HEK293 (cell line): ENCODE measurements around the gene SYTL3.

Source experiments
- CTCF ChIA-PET: fragments of 350-600 bp; formaldehyde crosslinking; extraction: SDS; loops from one replicate; lab custom pipeline; 2021; ENCODE audit warnings: antibody characterized with exemption; lab: Yijun Ruan, JAX
- POLR2A ChIA-PET: fragments of 300-600 bp; formaldehyde crosslinking; extraction: SDS; loops from one replicate; lab custom pipeline; 2020; ENCODE audit warnings: antibody characterized with exemption, inconsistent platforms; lab: Yijun Ruan, JAX
- H3K27ac ChIP-seq: fragments of 200-500 bp; sonication (Bioruptor generic); 2 replicates; pipeline ENCODE4 v1.5.1; 2014; ENCODE audit warnings: low read depth, low read length, control low read depth, inconsistent platforms; ENCODE audit errors: extremely low read depth
- H3K36me3 ChIP-seq, 2 experiments: fragments of 200-500 bp in 1 of 2; sonication (Bioruptor generic) in 1 of 2; 1 replicate in 1 of 2; 2 replicates in 1 of 2; pipeline ENCODE4 v1.5.1; 2014 to 2017; ENCODE audit warnings: inconsistent platforms in 2 of 2, low read length in 2 of 2; ENCODE audit not compliant: control insufficient read depth in 2 of 2, insufficient read depth in 1 of 2
- H3K4me1 ChIP-seq: fragments of 200-500 bp; sonication (Bioruptor generic); 2 replicates; pipeline ENCODE4 v1.5.1; 2014; ENCODE audit warnings: mild to moderate bottlenecking, low read length, inconsistent platforms; ENCODE audit not compliant: control insufficient read depth, insufficient read depth
- H3K4me3 ChIP-seq: 2 replicates; pipeline ENCODE4 v1.5.1; 2011; ENCODE audit warnings: low read depth, mild to moderate bottlenecking, control low read depth, low read length, moderate library complexity
- H3K9me3 ChIP-seq: fragments of 200-500 bp; sonication (Bioruptor generic); 2 replicates; pipeline ENCODE4 v1.5.1; 2014; ENCODE audit warnings: low read depth, low read length, inconsistent platforms; ENCODE audit not compliant: control insufficient read depth, insufficient read depth
- AEBP2 ChIP-seq: fragments of 450-650 bp; formaldehyde crosslinking; IDR thresholded peaks from 2 replicates; pipeline ENCODE4 v1.5.1; 2016; ENCODE audit warnings: missing biosample characterization, missing genetic modification characterization, borderline replicate concordance
- HIC1 ChIP-seq: fragments of 450-650 bp; formaldehyde crosslinking; IDR thresholded peaks from 2 replicates; pipeline ENCODE4 v1.5.1; 2016; ENCODE audit warnings: missing biosample characterization, missing genetic modification characterization
- KLF17 ChIP-seq: fragments of 450-650 bp; formaldehyde crosslinking; IDR thresholded peaks from 2 replicates; pipeline ENCODE4 v1.5.1; 2016; ENCODE audit warnings: missing biosample characterization, missing genetic modification characterization
- MZF1 ChIP-seq: fragments of 450-650 bp; formaldehyde crosslinking; IDR thresholded peaks from 2 replicates; pipeline ENCODE4 v1.5.1; 2017; ENCODE audit warnings: missing biosample characterization, missing genetic modification characterization, borderline replicate concordance
- OVOL3 ChIP-seq: fragments of 450-650 bp; formaldehyde crosslinking; IDR thresholded peaks from 2 replicates; pipeline ENCODE4 v1.5.1; 2016; ENCODE audit warnings: missing biosample characterization, missing genetic modification characterization
- YY2 ChIP-seq: fragments of 450-650 bp; formaldehyde crosslinking; IDR thresholded peaks from 2 replicates; pipeline ENCODE4 v1.5.1; 2016; ENCODE audit warnings: missing biosample characterization, missing genetic modification characterization
- ZEB2 ChIP-seq: fragments of 450-650 bp; formaldehyde crosslinking; IDR thresholded peaks from 2 replicates; pipeline ENCODE4 v1.5.1; 2016; ENCODE audit warnings: missing biosample characterization, missing genetic modification characterization
- ZFHX2 ChIP-seq: fragments of 450-650 bp; formaldehyde crosslinking; conservative IDR thresholded peaks from 2 replicates; pipeline ENCODE4 v1.5.1; 2016; ENCODE audit warnings: missing biosample characterization, missing genetic modification characterization
- ZNF18 ChIP-seq: fragments of 450-650 bp; formaldehyde crosslinking; IDR thresholded peaks from 2 replicates; pipeline ENCODE4 v1.5.1; 2016; ENCODE audit warnings: missing biosample characterization, missing genetic modification characterization
- ZNF341 ChIP-seq: fragments of 450-650 bp; formaldehyde crosslinking; IDR thresholded peaks from 2 replicates; pipeline ENCODE4; 2016; ENCODE audit warnings: low read depth, missing biosample characterization, missing genetic modification characterization
- ZNF354C ChIP-seq: fragments of 450-650 bp; formaldehyde crosslinking; IDR thresholded peaks from 2 replicates; pipeline ENCODE4 v1.5.1; 2016; ENCODE audit warnings: missing biosample characterization, missing genetic modification characterization, low read depth, borderline replicate concordance
- ZNF48 ChIP-seq: fragments of 450-650 bp; formaldehyde crosslinking; IDR thresholded peaks from 2 replicates; pipeline ENCODE4 v1.5.1; 2016; ENCODE audit warnings: missing biosample characterization, missing genetic modification characterization
- ZNF488 ChIP-seq: fragments of 450-650 bp; formaldehyde crosslinking; IDR thresholded peaks from 2 replicates; pipeline ENCODE4 v1.5.1; 2016; ENCODE audit warnings: missing biosample characterization, missing genetic modification characterization
- ZNF518A ChIP-seq: fragments of 450-650 bp; formaldehyde crosslinking; conservative IDR thresholded peaks from 2 replicates; pipeline ENCODE4 v1.5.1; 2016; ENCODE audit warnings: low read depth, missing biosample characterization, missing genetic modification characterization
- ZNF701 ChIP-seq: fragments of 450-650 bp; formaldehyde crosslinking; IDR thresholded peaks from 2 replicates; pipeline ENCODE4 v1.5.1; 2016; ENCODE audit warnings: missing biosample characterization, missing genetic modification characterization
- ZNF707 ChIP-seq: fragments of 450-650 bp; formaldehyde crosslinking; IDR thresholded peaks from 2 replicates; pipeline ENCODE4 v1.5.1; 2016; ENCODE audit warnings: missing biosample characterization, missing genetic modification characterization
- ZNF768 ChIP-seq: fragments of 450-650 bp; formaldehyde crosslinking; IDR thresholded peaks from 2 replicates; pipeline ENCODE4 v1.5.1; 2018; ENCODE audit warnings: missing biosample characterization, mild to moderate bottlenecking, missing genetic modification characterization
- ZNF792 ChIP-seq: fragments of 450-650 bp; formaldehyde crosslinking; IDR thresholded peaks from 2 replicates; pipeline ENCODE4 v1.5.1; 2016; ENCODE audit warnings: missing biosample characterization, missing genetic modification characterization
- ZSCAN30 ChIP-seq: fragments of 450-650 bp; IDR thresholded peaks from 2 replicates; pipeline ENCODE4 v1.5.1; 2018; ENCODE audit warnings: missing biosample characterization, mild to moderate bottlenecking, missing genetic modification characterization, moderate library complexity
- ZSCAN5A ChIP-seq: fragments of 450-650 bp; formaldehyde crosslinking; IDR thresholded peaks from 2 replicates; pipeline ENCODE4 v1.5.1; 2016; ENCODE audit warnings: missing biosample characterization, missing genetic modification characterization

The SYTL3 gene

GRCh38 chr6:158764926-158765325 lies 115.1 kb downstream of the SYTL3 start:
- Histone ChIP-seq H3K36me3 (peaks cover 17 to 62% of the 10 kb centered on the region in 2 experiments), H3K4me1 (no peaks in the 10 kb centered on the region), H3K27ac (no peak overlapping the region), H3K9me3 (no peaks in the 10 kb centered on the region), H3K4me3 (no peak overlapping the region)
- TF ChIP-seq KLF17 = no peak
- TF ChIP-seq ZSCAN30 (tag by site-specific recombination) = no peak
- TF ChIP-seq ZNF701 (tag by site-specific recombination) = no peak
- no peak for TF ChIP-seq ZNF768 (tag by site-specific recombination)
- no peak for TF ChIP-seq MZF1
- no peak for TF ChIP-seq ZNF18 (tag by site-specific recombination)
- no peak for TF ChIP-seq OVOL3 (tag by site-specific recombination)
- no peak for TF ChIP-seq ZEB2 (tag by site-specific recombination)
- TF ChIP-seq ZNF792 (tag by site-specific recombination) = no peak
- TF ChIP-seq ZNF518A (tag by site-specific recombination) = no peak
- no peak for TF ChIP-seq ZSCAN5A (tag by site-specific recombination)
- no peak for TF ChIP-seq YY2
- ChIA-PET CTCF (interaction anchor here (1.5 kb wide), 1 partner anchor 46 kb away, joined by 9 read pairs; no protein-coding TSS in a partner anchor), POLR2A (no interaction called here)

GRCh38 chr6:158765499-158766068 lies 115.7 kb downstream of the SYTL3 start:
- H3K36me3 ChIP-seq = peaks cover 24 to 68% of the 10 kb centered on the region in 2 experiments
- peak; percentile 29 for TF ChIP-seq ZFHX2 (tag by site-specific recombination)
- no peak for TF ChIP-seq AEBP2 (tag by site-specific recombination)
- TF ChIP-seq ZNF48 (tag by site-specific recombination) = no peak
- no peak for TF ChIP-seq ZNF341
- no peak for TF ChIP-seq ZNF488 (tag by site-specific recombination)
- TF ChIP-seq HIC1 (tag by site-specific recombination) = no peak
- TF ChIP-seq ZNF707 (tag by site-specific recombination) = no peak
- no peak for TF ChIP-seq ZNF354C (tag by site-specific recombination)
- CTCF ChIA-PET = interaction anchor here (1.5 kb wide), 1 partner anchor 47 kb away, joined by 9 read pairs; no protein-coding TSS in a partner anchor
- no peaks in the 10 kb centered on the region for H3K4me1 ChIP-seq
- H3K4me3 ChIP-seq = no peak overlapping the region
- no peak overlapping the region for H3K27ac ChIP-seq
- POLR2A ChIA-PET = no interaction called here
- no peaks in the 10 kb centered on the region for H3K9me3 ChIP-seq
